GM10847 (cell line): ENCODE results near the gene NXNL2.

Experiments used
- POLR2A ChIP-seq: IDR thresholded peaks from 2 replicates; pipeline ENCODE4 v1.6.1; 2011; ENCODE audit not compliant: insufficient read length; ENCODE audit errors: extremely low read depth

NXNL2 gene

DNA sequence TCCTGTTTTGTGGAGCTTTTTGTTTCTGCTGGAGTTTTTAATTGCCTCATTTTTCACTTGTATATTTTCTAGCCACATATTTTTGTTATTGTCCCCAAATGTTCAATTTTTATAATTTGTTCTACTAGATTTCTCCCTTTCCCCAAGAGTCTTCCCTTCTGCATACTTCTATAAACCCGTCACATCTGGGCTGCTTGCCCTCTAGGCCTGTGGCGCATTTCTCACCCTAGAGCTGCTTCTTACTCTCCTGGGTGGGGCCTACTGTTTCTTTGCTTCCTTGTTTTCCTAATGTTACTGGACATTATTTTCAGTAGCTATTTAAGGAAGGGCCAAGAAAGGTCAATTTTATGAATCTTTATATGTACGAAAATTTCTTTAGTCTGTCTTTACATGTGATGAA is 51.5 kb downstream of the NXNL2 start:
- TF ChIP-seq POLR2A, result no peak

DNA sequence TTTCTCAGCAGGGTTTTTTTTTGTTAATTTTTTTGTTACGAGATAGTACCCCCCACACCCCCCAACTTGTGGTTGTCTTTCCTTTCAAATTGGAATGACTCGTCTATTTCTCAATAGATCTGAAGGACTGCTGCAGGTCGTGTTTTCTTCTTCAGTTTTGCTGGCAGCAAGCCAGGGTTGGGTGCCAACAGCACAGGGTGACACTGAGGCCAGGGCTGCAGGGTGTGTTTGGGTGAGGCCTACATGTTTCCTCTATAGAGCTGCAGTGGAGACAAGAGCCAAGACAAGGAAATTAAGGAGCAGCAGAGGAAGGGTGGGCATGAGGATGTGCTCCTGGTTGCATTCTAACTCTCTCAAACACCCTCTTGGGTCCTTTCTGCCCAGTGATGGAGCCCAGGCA is 52.2 kb downstream of the NXNL2 start:
- TF ChIP-seq POLR2A, result no peak

DNA sequence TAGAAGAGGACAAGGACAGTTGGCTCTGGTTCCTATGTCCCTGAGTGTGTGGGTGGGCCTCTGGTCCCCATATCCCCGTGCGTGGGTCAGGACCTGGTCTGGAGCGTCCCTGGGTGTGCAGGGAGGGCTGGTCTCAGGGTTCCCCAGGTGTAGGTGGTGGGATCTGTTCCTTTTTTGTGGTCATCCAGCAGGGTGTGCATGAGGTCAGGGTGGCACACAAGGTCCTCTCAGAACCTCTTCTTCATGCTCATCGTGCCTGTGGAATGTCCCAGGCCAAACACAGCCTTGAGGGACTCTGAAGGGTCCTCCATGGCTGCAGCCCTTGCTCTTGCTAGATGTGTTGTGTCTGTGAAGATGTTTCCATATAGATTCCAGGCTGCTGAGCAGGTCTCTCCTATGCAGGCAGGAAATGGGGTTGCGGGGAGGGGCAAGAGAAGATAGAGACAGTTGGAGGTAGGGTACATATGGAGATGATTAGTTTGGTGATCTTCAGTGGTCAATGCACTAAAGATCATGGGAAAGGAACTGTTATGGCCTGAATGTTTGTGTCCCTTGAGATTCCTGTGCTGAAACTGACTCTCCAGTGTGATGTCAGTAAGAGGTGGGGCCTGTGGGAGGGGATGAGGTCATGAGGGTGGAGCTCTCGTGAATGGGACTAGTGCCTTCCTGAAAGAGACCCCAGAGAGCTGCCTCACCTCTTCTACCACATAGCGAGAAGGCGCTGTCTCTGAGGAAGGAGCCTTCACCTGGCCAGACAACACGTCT is 53.1 kb downstream of the NXNL2 start:
- TF ChIP-seq POLR2A, result no peak

DNA sequence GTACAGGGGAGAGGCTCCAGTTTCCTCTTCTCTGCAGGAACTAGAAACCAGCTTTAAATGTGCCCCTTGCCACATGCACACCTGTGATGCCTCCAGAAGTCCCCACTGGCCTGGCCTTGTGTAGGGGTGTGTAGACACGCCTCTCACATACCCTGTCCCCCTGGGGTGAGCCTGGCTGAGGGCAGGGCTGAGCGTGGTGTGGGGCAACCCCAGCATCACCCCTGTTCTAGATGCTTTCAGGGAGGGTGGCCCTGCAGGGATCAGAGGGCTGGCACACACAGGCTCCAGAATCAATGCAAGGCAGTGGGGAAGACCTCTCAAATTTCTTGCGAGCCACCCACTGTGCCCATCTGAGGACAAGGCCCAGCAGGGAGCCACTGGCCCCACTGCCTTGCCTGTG is 54.7 kb downstream of the NXNL2 start:
- TF ChIP-seq POLR2A, result no peak

DNA sequence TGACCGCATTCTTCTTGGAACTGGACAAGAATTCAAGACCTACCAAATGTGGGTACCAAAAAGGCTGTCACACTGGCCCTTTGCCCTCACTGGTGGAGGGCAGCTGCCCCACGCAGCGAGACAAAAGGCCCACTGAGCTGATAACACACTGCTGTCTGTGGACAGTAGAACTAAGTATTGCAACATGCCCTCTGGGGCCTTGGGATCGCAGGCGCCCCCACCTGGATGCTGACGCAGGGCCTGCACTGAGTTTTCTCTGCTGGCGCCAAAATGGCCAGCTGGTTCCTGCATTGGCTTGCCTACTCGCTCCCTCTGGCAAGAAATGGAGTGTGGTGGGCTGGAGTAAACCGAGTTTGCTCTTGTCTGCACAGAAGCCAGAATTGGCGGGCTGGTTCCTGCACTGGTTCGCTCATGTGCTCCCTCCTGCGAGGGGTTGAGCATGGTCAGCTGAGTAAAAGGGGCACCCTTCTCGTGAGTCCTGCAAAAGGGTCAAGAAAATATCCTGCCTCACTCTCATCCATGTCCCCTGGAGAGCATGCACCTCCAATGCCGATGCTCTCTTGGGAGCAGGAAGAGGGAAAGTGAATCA is 55.7 kb downstream of the NXNL2 start:
- TF ChIP-seq POLR2A, result no peak

DNA sequence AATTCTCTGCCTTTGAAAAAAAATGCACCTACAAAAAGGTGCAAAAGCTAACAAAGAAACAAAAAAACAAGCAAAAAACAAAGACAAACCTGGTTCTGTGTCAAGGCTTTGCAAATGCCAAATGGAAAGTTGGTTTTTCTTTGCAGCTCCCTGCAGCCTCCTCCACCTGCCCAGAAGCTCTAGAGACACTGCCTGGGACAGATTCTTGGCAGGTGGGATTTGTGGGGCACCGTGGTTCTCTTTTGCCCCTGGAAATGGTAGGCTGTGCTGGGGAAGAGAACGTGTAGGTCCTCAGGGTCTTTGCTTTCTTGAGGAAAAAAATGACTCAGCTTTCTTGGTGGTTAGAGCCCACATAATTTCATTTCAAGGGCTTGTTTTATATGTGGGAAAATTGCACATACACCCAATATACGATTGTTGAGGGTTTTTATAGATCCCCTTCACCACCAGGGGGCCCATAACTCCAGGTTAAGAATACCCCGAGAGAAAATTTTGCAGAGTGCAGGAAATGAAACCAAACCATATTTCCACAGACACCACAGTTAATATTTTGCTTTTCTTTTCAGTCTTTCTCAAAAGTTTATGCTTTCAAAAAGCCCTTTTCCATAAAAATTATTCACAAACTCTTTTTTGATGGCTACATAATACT is 58.7 kb downstream of the NXNL2 start:
- no peak for TF ChIP-seq POLR2A
